Upper lobe of right lung (tissue), 1 donor: ENCODE results near the gene FOXP1. TPM values are rescaled to one million over a fixed set of nuclear protein-coding genes. Genes with fewer than 3 reads are reported as not detected.

Experiments used
- ATAC-seq: fragments of 200-7000 bp; cut with Tn5 transposase; one replicate; pipeline ENCODE4 v1.9.1; 2020; ENCODE audit warnings: mild to moderate bottlenecking, moderate library complexity
- DNase-seq: peaks from one replicate; pipeline ENCODE4 v3.0.0-alpha.2; 2020
- H3K27ac ChIP-seq: fragments of 200-600 bp; one replicate; pipeline ENCODE4 v1.8.0; 2022
- H3K27me3 ChIP-seq: fragments of 200-600 bp; one replicate; pipeline ENCODE4 v1.8.0; 2022; ENCODE audit warnings: mild to moderate bottlenecking
- H3K36me3 ChIP-seq: fragments of 200-600 bp; one replicate; pipeline ENCODE4 v1.8.0; 2022
- H3K4me1 ChIP-seq: fragments of 200-600 bp; one replicate; pipeline ENCODE4 v1.8.0; 2022
- H3K4me3 ChIP-seq: fragments of 200-600 bp; one replicate; pipeline ENCODE4 v1.8.0; 2022; ENCODE audit warnings: mild to moderate bottlenecking
- H3K9me3 ChIP-seq: fragments of 200-600 bp; one replicate; pipeline ENCODE4 v1.8.0; 2022
- CTCF ChIP-seq: fragments of 200-600 bp; IDR thresholded peaks from one replicate; pipeline ENCODE4 v1.8.0; 2022; ENCODE audit warnings: antibody characterized with exemption
- intact Hi-C: fragments of 100-400 bp; cut with DNase I; formaldehyde crosslinking; loops from one replicate; pipeline ENCODE4 v1.11.0; 2022
- total RNA-seq: library from RNA; stranded (reverse); fragmentation: NEBNext Ultra II Directional; extraction: Animal tissue kit (Norgen Biotek cat#: 25700); gene quantifications from one replicate; pipeline ENCODE4 v1.2.1, GENCODE V29; 2021
- donor health status: DM: no; HTN: yes; CAD: no; lungs with severe emphysema.

FOXP1 gene
- total RNA-seq, 1 donor from 2014 or later, result 140 TPM

GRCh38 chr3:71064956-71065763, 518.4 kb downstream of the FOXP1 start:
- Histone ChIP-seq H3K9me3 (no peaks in the 10 kb centered on the region), H3K4me1 (peaks cover 51% of the 10 kb centered on the region), H3K27ac (peak overlapping the region; percentile 93), H3K27me3 (no peaks in the 10 kb centered on the region), H3K4me3 (peak overlapping the region; percentile 75), H3K36me3 (no peaks in the 10 kb centered on the region)
- ATAC-seq, result peak; percentile 79
- DNase-seq, result peak; percentile 83
- no peak for TF ChIP-seq CTCF
- intact Hi-C loops, result no loop called here

GRCh38 chr3:71064291-71064955, 519.1 kb downstream of the FOXP1 start:
- peak; percentile 77 for DNase-seq
- peak overlapping the region; percentile 88 for H3K27ac ChIP-seq
- H3K36me3 ChIP-seq, result no peaks in the 10 kb centered on the region
- TF ChIP-seq CTCF, result no peak
- no peaks in the 10 kb centered on the region for H3K9me3 ChIP-seq
- H3K27me3 ChIP-seq, result no peaks in the 10 kb centered on the region
- peak; percentile 60 for ATAC-seq
- H3K4me3 ChIP-seq, result peak overlapping the region; percentile 66
- intact Hi-C loops, result no loop called here
- H3K4me1 ChIP-seq, result peaks cover 48% of the 10 kb centered on the region

- intact Hi-C loops, result no loop called here
- Histone ChIP-seq H3K9me3 (no peaks in the 10 kb centered on the region), H3K27me3 (no peaks in the 10 kb centered on the region), H3K27ac (peak overlapping the region; percentile 88), H3K4me3 (peak overlapping the region; percentile 66), H3K36me3 (no peaks in the 10 kb centered on the region), H3K4me1 (peaks cover 46% of the 10 kb centered on the region)
- no peak for DNase-seq
- no peak for TF ChIP-seq CTCF
- peak; percentile 40 for ATAC-seq
Observed at GRCh38 chr3:71063773-71064290, 519.7 kb downstream of the FOXP1 start.

GRCh38 chr3:71062952-71063772, 520.4 kb downstream of the FOXP1 start:
- H3K36me3 ChIP-seq, result no peaks in the 10 kb centered on the region
- H3K27ac ChIP-seq, result peak overlapping the region; percentile 88
- peaks cover 46% of the 10 kb centered on the region for H3K4me1 ChIP-seq
- intact Hi-C loops, result no loop called here
- no peaks in the 10 kb centered on the region for H3K9me3 ChIP-seq
- DNase-seq (no peak), ATAC-seq (no peak)
- no peaks in the 10 kb centered on the region for H3K27me3 ChIP-seq
- TF ChIP-seq CTCF, result no peak
- H3K4me3 ChIP-seq, result peak overlapping the region; percentile 66
